Measurements from ENCODE around the gene CD4.

CD4 gene

GRCh38 chr12:6827982-6828780 is 38.9 kb downstream of the CD4 start, which contains the start of gene P3H3:
Gene P3H3 (plus strand): TSS chr12:6828407. CDS start chr12:6828441, 34 bp downstream.
- no peak for DNase-seq (ENCODE audit: low read depth in 3 of 3)

- DNase-seq (ENCODE audit: low read depth in 3 of 3): peak in 1 of 3 experiments; percentile 42
Measured at GRCh38 chr12:6828781-6829535, 39.6 kb downstream of the CD4 start.

- no peak for DNase-seq (ENCODE audit: low read depth in 3 of 3)
Measured at GRCh38 chr12:6829536-6830220, 40.4 kb downstream of the CD4 start.

DNA sequence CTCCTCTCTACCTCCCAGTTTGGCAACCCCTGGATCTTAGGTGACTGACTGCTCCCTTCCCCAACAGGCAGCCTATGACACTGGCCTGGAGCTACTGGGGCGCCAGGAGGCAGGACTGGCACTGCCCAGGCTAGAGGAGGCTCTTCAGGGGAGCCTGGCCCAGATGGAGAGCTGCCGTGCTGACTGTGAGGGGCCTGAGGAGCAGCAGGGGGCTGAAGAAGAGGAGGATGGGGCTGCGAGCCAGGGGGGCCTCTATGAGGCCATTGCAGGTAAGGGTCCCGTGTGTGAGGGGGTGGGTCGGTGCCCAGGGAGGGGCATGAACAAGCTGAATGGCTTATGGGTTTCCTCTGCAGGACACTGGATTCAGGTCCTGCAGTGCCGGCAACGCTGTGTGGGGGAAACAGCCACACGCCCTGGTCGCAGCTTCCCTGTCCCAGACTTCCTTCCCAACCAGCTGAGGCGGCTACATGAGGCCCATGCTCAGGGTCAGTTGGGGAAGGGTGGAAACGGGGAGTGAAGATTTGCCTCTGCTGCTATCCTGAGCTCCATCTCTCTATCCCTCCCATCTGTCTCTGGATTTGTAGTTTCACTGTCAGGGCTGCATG is 41.1 kb downstream of the CD4 start:
- DNase-seq (ENCODE audit: low read depth in 3 of 3): no peak

DNA sequence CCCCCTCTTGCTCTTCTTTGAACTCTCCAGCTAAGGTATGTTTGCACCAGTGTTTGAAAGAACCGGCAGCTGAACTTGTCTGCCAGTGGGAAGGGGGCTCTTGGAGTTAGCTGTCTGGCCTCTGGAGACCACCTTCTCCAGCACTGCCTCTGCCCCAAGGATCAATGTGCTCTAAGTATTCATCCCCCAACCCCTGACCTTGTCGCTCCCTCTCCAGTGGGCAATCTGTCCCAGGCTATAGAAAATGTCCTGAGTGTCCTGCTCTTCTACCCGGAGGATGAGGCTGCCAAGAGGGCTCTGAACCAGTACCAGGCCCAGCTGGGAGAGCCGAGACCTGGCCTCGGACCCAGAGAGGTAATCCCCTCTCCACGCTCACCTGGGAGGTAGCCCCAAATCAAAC is 41.7 kb downstream of the CD4 start:
- no peak for DNase-seq (ENCODE audit: low read depth in 3 of 3)

DNA sequence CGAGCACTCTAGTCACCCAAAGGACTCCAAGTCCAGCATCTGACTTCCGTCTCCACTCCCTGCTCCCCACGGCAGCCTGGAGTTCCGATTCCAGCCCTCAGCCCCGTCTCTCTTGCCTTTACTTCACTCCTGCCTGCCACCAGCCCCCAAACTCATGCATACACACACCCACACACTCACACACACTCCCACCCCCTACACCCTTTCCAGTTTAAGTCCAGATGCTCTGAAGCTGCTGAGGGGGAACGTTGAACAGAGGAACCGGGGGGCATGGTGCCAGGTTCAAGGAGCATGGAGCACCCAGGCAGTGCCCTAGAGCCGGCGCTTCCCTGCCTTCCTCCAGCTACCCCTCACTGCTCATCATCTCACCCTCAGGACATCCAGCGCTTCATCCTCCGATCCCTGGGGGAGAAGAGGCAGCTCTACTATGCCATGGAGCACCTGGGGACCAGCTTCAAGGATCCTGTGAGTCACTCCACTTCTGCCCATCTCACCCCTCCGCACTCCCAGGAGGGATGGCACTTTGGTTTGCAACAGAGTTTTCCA is 42.2 kb downstream of the CD4 start:
- DNase-seq (ENCODE audit: low read depth in 3 of 3): no peak

DNA sequence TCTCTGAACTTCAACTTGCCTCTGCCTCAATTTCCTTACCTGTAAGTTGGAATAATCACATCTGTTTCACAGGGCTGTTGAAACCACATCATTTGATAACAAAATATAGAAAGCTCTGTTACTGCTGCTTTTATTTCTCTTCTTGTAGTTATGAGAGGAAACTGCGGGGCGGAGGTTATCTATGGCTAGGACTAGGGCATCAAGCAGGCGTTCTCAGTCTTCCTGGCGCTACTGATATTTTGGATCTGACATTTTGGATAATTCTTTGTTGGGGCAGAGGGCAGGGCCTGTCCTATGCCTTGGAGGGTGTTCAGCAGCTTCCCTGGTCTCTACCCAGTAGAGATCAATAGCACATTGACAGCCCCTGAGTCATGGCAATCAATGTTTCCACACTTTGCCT is 42.8 kb downstream of the CD4 start:
- DNase-seq (ENCODE audit: low read depth in 3 of 3): no peak

- DNase-seq (ENCODE audit: low read depth in 3 of 3): no peak
Measured at GRCh38 chr12:6833189-6833890, 44.0 kb downstream of the CD4 start.

- DNase-seq (ENCODE audit: low read depth in 3 of 3): no peak
Measured at GRCh38 chr12:6834254-6834653, 44.9 kb downstream of the CD4 start.

- no peak for DNase-seq (ENCODE audit: low read depth in 3 of 3)
Measured at GRCh38 chr12:6834873-6835272, 45.5 kb downstream of the CD4 start.

DNA sequence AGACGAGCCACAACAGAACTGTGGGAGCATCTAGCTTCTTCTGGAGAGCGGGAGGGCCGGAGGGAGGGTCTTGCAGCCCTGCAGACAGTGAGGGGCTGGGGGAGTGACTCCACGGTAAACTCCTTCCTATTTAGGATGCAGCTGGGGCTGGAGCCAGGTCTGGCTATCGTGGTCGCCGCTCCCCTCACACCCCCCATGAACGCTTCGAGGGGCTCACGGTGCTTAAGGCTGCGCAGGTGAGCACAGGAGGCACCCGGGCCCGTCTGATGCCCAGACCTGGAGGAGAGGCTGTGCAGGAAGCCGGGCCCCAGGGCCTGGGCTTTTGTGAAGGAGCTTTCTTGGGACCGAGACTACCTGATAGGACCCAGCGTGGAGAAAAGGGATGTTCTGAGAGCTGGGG is 47.5 kb downstream of the CD4 start:
- no peak for DNase-seq (ENCODE audit: low read depth in 3 of 3)

DNA sequence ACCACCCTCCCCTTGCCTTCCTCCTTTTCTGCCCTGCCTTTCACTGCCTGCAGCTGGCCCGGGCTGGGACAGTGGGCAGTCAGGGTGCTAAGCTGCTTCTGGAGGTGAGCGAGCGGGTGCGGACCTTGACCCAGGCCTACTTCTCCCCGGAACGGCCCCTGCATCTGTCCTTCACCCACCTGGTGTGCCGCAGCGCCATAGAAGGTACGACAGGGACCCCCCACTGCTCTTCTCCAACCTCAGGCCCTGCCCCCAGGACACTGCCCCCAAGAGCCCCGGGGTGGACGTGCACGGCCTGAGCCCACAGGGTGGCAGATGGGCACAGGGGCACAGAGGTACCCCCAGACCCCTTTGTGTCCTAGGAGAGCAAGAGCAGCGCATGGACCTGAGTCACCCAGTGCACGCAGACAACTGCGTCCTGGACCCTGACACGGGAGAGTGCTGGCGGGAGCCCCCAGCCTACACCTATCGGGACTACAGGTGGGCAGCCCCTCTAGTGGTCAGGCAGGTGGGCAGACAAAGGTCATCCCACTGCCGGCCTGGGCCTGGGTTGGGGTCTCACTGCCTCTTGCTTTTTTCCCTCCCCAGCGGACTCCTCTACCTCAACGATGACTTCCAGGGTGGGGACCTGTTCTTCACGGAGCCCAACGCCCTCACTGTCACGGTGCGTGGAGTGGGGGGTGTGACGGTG is 48.2 kb downstream of the CD4 start:
- no peak for DNase-seq (ENCODE audit: low read depth in 3 of 3)

DNA sequence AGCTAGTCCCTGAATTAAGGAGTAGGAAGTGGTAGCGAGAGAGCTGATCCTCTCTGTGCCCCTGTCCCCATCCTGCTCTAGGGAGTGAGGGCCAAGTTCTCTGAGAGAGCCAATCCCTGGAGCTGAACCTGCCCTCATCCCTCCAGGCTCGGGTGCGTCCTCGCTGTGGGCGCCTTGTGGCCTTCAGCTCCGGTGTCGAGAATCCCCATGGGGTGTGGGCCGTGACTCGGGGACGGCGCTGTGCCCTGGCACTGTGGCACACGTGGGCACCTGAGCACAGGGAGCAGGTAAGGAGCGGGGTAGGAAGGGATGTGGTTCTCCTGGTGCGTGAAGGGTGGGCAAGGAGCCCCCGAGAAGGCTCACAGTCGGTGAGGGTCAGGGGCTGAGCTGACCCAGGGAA is 49.5 kb downstream of the CD4 start:
- no peak for DNase-seq (ENCODE audit: low read depth in 3 of 3)

- no peak for DNase-seq (ENCODE audit: low read depth in 3 of 3)
Measured at GRCh38 chr12:6839482-6840201, 50.3 kb downstream of the CD4 start.

GRCh38 chr12:6840330-6840729 is 51.0 kb downstream of the CD4 start:
- no peak for DNase-seq (ENCODE audit: low read depth in 3 of 3)

DNA sequence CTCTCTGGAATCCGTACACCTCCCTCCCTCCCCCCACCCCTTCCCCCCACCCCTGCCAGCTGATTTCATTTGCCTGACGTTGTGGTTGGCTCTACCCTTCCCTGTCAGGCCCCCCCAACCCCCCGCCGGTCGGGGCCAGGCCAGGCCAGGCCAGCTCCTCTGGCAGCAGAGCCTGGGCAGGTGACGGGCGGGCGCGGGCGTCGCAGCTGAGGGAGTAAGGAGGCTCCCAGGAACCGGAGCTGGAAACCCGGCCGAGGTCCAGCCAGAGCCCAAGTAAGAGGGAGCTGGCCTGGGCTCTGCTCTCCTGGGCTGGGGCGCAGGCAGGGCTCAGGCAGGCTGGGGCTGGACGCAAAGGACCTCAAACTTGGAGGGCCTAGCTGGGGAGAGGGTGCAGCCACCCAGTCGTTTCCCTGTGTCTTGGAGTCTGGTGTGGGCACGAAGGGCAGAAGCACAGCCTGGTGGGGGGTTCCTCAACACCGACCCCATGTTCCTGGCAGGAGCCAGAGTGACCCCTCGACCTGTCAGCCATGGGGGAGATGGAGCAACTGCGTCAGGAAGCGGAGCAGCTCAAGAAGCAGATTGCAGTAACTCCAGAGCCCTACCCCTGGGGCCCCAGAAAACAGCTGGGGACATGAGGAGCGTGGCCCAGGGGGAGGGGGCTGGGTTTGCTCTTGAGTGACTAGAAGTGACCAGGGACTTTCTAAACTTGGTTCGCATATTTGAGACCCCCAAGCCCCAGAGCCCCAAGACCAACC is 51.6 kb downstream of the CD4 start, which contains the start of gene GNB3:
TSS of gene GNB3 (plus strand) at position 165 of the 755 bp plus-strand sequence. CDS start at position 528, 363 bp downstream.
- no peak for DNase-seq (ENCODE audit: low read depth in 3 of 3)

DNA sequence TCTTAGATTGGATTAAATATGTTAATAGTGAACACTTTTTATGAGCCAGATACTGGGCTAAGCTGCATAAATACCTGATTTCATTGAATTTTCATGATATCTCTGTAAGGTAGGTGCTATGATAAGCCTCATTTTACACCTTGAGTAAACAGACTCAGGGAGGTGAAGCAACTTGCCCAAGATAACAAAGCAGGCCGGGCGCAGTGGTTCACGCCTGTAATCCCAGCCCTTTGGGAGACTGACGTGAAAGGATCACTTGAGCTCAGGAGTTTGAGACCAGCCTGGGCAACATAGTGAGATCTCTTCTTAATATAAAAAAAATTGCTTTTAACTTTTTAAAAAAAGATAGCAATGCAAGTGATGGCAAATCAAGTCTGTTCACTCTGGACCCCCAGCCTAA is 52.7 kb downstream of the CD4 start:
- DNase-seq (ENCODE audit: low read depth in 3 of 3): no peak

DNA sequence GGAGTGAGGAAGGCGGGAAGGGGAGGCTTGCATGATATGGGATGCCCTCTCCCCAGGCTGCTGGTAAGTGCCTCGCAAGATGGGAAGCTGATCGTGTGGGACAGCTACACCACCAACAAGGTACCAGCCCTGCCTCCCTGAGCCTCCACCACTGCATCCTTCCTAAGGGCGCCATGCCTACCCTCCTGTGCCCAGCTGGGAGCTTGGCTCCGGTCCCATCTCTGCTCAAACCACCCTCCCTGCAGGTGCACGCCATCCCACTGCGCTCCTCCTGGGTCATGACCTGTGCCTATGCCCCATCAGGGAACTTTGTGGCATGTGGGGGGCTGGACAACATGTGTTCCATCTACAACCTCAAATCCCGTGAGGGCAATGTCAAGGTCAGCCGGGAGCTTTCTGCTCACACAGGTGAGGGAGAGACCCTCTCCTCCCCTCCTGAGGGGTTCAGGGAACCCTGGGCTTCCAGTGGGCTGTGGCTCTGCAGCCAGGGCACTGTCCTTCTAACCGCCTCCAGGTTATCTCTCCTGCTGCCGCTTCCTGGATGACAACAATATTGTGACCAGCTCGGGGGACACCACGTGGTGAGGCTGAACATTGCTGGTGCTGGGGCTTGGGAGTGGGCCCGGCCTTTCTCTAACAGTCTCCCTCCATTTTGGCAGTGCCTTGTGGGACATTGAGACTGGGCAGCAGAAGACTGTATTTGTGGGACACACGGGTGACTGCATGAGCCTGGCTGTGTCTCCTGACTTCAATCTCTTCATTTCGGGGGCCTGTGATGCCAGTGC is 54.0 kb downstream of the CD4 start:
- DNase-seq (ENCODE audit: low read depth in 3 of 3): no peak
